Jurkat, Clone E6-1 (cell line): Measurements from ENCODE around the gene ALOX15B. TPM values are rescaled to one million over a fixed set of nuclear protein-coding genes. Genes with fewer than 3 reads are reported as not detected.

Experiments used
- DNase-seq: peaks from one replicate; pipeline ENCODE4 v3.0.0-alpha.2; 2011; ENCODE audit warnings: low read depth, low spot score
- H3K4me3 ChIP-seq: 2 replicates; pipeline ENCODE4 v1.5.1; 2011; ENCODE audit warnings: mild to moderate bottlenecking, low read length, control low read depth, moderate library complexity
- polyA plus RNA-seq: library from polyadenylated mRNA; unstranded; fragments of >200 nt; gene quantifications from one replicate; pipeline ENCODE4 v1.2.1, GENCODE V29; 2012; ENCODE audit warnings: missing spikeins; ENCODE audit not compliant: insufficient read length, insufficient read depth

The ALOX15B gene, protein sequence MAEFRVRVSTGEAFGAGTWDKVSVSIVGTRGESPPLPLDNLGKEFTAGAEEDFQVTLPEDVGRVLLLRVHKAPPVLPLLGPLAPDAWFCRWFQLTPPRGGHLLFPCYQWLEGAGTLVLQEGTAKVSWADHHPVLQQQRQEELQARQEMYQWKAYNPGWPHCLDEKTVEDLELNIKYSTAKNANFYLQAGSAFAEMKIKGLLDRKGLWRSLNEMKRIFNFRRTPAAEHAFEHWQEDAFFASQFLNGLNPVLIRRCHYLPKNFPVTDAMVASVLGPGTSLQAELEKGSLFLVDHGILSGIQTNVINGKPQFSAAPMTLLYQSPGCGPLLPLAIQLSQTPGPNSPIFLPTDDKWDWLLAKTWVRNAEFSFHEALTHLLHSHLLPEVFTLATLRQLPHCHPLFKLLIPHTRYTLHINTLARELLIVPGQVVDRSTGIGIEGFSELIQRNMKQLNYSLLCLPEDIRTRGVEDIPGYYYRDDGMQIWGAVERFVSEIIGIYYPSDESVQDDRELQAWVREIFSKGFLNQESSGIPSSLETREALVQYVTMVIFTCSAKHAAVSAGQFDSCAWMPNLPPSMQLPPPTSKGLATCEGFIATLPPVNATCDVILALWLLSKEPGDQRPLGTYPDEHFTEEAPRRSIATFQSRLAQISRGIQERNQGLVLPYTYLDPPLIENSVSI
- not detected for polyA plus RNA-seq

DNA sequence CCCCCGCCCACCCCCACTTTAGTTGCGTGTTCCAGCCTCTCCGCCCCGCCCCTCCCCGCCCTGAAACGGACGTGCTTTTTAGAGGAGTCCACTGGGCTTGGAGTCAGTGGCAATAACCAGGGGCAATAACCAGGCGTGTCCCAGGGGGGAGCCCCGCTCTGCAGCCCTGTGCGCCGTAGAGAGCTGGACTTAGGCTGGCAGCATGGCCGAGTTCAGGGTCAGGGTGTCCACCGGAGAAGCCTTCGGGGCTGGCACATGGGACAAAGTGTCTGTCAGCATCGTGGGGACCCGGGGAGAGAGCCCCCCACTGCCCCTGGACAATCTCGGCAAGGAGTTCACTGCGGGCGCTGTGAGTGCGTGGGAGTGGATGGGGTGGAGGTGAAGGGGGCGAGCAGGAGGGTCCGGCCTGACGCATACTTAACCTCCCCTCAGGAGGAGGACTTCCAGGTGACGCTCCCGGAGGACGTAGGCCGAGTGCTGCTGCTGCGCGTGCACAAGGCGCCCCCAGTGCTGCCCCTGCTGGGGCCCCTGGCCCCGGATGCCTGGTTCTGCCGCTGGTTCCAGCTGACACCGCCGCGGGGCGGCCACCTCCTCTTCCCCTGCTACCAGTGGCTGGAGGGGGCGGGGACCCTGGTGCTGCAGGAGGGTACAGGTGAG is at the start of gene ALOX15B:
Gene ALOX15B (plus strand): TSS at position 106 of the 657 bp plus-strand sequence. CDS start 97 bp downstream, at position 203.
- H3K4me3 ChIP-seq: no peak within 1 kb of the TSS

DNA sequence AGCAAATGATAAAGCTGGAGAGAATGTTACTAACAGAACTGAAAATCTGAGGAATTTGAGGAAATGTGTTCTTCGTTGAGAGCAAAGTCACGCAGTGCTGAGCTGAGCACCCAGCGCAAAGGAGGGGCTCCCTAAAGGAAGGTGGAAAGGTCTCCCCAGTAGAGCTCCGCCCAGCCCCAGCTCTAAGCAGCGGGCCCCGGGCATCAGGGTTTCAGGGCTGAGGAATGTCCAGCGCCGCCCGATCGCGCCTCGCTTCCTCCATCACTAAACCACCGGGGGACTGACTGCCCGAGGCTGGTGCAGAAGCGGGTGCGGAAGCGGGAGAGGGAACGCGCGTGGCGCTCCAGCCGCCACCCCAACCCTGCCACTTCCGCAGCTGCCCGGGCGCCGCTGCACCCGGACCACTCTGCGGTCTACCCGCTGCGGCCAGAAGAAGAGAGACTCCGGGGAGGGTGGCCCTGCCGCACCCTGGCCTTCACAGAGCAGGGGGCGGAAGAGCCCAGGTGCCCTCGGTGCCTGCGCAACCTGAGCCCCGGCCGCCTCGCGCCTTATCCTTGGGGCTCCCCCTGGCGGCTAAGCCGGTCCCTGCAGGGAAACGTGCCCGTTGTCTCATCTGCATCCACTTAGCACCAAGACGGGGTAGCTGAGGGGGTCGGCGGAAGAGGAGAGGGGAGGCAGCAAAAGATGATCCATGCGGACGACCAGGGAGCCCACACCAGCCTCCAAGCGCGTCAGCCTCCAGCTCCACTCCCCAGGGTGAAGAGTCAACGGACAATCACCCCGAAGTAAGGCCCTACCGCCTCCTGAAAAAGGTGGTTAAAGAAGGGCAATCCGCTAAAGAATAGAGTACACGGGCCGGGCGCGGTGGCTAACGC is 48.8 kb upstream of the ALOX15B start:
- DNase-seq: peak; percentile 78
- H3K4me3 ChIP-seq: peak overlapping the region; percentile 54

More for the DNA sequence above, at the start of gene ALOX15B:
- no peak for DNase-seq

DNA sequence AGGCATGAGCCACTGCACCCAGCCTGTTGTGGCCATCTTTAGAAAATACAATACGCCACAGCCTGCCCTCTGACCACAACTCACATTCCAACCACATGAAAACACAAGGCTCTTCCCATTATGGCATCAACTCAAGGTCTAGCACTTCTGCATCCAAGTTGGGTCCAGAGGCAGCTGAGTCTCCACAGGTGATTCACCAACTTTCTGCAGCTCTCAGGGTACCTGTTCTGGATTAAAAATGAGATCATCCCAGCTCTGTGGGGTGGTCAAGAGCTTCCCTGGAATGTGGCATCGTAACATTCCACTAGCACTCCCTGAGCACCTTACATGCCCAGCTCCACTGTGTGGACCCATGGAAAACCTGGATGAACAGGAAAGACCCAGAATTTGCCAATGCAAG is 46.3 kb upstream of the ALOX15B start:
- no peak for DNase-seq
- H3K4me3 ChIP-seq: no peak overlapping the region

DNA sequence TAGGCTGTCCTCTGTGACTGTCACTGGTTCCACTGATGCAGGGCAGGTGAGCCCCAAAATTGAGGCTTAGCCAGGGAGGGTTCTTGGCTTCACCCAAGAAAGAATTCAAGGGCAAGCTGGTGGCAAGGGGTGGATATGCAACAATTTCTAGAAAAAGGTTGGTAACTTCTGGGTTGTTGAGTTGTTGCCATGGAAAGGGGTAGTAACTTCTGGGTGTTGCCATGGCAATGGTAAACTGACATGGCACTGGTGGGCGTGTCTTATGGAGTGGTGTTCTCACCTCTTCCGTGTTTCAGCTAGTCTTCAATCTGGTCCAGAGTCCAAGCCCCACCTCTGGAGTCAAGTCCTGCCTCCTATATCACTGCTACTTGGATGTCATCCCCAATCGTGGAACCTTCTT is 45.9 kb upstream of the ALOX15B start:
- peak; percentile 23 for DNase-seq
- no peak overlapping the region for H3K4me3 ChIP-seq

DNA sequence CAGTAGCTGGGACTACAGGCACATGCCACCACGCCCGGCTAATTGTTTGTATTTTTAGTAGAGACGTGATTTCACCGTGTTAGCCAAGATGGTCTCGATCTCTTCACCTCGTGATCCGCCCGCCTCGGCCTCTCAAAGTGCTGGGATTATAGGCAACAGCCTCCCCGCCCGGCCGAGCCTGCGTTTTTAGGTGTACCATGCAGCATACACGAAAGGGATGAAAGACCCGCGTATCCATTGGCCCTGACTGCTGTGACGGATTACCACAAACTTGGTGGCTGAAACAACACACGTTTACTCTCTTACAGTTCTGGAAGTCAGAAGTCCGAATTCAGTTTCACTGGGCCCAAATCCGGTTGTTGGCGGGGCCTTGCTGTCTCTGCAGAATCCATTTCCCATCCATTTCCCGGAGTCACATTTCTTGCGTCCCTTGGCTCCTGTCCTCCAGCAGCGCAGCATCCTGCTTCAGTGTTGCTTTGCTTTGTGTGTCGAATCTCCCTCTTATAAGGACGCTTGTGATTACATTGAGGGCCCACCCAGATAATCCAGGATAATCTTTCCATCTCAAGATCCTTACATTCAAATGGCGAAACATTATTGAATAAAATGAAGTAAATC is 44.8 kb upstream of the ALOX15B start:
- H3K4me3 ChIP-seq: no peak overlapping the region
- DNase-seq: no peak

DNA sequence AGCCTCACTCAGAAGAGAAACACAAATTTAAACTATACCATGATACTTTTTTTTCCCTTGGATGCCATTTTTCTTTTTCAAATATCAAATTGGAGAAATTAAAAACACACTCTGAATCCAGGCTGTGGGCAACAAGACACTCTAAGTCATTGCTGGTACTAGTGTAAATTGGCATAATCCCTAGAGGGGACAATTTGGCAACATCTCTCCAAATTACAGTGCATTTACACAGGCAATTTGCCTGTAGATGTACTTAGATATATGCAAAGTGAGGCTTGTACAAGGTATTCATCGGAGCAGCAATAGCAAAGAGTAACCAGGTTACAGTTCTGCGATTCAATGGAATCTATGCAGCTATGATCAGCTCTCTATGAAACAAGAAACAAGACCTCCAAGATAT is 43.1 kb upstream of the ALOX15B start:
- DNase-seq: no peak

DNA sequence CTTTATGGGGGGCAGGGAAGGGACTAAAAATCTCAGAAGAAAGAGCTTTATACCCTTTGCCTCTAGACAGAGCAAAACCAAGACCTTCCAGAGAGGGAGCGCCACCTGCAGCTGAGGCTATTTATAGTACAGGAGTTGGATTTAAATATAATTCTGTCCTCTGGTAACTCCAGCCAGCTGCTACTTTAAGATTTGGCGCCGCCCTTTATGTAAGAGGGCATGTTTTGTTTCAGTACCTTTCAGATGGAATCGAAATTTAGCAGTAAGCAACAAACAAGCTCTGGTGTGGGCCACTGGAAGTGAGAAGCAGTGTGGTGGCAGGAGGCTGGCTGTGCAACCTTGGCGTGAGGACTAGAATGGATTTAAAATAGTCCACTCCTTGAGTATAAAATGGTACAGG is 41.7 kb upstream of the ALOX15B start:
- DNase-seq: peak; percentile 46

More for the DNA sequence above, 43.1 kb upstream of the ALOX15B start:
- no peak overlapping the region for H3K4me3 ChIP-seq

DNA sequence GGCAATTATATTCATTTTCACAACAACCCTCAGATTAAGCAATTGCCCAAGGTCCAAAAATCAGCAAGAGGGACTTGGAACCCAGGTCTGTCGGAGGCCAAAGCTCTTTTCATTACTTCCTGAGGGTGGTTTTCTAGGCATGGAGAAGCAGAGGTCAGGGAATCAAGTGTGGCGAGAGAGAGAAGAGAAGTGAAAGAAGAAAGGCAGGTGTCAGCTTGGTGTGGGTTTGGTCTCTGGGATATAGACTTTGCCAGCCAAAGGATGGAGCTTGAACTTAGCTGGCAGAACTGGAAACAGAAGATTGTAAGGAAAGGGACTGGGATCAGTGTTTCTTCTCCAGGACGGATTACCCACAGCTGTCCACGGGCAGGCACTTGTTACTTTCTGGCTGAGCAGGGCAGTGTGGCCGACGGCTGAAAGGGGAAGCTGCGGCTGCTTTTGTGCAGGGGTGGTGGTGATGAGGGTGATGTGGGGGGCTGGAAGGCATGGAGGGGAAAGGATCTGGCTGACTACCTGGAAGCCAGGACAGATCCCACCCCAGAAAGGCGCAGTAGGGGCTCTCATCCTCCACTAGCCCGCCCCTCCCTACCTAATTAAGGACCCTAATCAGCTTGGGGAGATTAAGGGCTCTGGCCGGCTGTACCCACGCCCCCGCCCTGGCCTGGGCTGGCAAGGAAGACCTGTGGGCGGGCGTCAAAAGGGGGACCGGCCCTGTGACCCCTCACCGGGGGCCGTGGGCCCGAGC is 36.7 kb upstream of the ALOX15B start, which contains the start of gene GUCY2D:
Gene GUCY2D (plus strand): TSS at position 640 of the 745 bp plus-strand sequence. CDS start 433 bp downstream, outside the sequence.
- no peak for DNase-seq

More for the DNA sequence above, 41.7 kb upstream of the ALOX15B start:
- no peak overlapping the region for H3K4me3 ChIP-seq

DNA sequence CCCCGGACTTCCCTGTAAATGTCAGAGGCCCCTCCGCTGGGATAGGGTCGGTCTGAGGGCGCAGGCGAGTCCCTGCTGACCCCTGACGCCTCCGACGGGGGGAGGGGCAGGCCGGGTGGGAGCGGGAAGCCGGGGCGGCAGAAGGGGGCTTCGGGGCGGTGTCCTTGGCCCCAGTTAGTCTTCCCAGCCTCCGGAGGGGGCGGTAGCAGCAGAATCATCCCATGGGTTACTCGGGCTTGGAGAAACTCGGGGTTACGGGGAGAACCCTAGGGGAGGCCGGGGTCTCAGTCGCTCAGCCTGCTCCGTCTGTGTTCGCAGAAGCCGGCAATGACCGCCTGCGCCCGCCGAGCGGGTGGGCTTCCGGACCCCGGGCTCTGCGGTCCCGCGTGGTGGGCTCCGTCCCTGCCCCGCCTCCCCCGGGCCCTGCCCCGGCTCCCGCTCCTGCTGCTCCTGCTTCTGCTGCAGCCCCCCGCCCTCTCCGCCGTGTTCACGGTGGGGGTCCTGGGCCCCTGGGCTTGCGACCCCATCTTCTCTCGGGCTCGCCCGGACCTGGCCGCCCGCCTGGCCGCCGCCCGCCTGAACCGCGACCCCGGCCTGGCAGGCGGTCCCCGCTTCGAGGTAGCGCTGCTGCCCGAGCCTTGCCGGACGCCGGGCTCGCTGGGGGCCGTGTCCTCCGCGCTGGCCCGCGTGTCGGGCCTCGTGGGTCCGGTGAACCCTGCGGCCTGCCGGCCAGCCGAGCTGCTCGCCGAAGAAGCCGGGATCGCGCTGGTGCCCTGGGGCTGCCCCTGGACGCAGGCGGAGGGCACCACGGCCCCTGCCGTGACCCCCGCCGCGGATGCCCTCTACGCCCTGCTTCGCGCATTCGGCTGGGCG is 35.9 kb upstream of the ALOX15B start:
- DNase-seq: no peak
- H3K4me3 ChIP-seq: no peak overlapping the region

More for the DNA sequence above, 36.7 kb upstream of the ALOX15B start, which contains the start of gene GUCY2D:
- H3K4me3 ChIP-seq: no peak within 1 kb of the TSS

DNA sequence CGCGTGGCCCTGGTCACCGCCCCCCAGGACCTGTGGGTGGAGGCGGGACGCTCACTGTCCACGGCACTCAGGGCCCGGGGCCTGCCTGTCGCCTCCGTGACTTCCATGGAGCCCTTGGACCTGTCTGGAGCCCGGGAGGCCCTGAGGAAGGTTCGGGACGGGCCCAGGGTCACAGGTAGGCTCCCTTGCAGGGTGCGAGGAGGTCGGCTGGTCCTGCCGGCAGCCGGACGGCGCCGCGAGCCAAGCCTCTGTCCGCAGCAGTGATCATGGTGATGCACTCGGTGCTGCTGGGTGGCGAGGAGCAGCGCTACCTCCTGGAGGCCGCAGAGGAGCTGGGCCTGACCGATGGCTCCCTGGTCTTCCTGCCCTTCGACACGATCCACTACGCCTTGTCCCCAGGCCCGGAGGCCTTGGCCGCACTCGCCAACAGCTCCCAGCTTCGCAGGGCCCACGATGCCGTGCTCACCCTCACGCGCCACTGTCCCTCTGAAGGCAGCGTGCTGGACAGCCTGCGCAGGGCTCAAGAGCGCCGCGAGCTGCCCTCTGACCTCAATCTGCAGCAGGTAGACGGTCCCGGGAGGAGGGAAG is 35.2 kb upstream of the ALOX15B start:
- H3K4me3 ChIP-seq: no peak overlapping the region
- DNase-seq: no peak

DNA sequence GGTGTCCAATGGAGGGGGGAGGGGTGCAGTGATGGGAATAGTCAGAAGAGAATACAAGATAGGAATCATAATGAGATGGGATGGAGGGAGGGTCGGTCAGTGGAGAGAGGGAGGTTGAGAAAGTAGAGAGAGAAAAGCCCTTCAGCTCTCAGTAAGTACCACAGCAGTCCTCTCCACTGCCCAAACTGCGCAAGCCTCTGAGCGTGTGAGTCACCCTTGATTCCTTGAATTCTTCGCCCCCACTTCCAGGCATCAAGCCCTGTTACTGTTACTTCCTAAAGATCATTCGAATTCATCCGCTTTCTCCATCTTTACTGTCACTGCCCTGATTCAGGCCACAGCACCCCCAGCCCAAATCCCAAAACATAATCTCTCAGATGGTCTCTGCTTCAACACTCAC is 34.0 kb upstream of the ALOX15B start:
- no peak overlapping the region for H3K4me3 ChIP-seq
- DNase-seq: no peak

DNA sequence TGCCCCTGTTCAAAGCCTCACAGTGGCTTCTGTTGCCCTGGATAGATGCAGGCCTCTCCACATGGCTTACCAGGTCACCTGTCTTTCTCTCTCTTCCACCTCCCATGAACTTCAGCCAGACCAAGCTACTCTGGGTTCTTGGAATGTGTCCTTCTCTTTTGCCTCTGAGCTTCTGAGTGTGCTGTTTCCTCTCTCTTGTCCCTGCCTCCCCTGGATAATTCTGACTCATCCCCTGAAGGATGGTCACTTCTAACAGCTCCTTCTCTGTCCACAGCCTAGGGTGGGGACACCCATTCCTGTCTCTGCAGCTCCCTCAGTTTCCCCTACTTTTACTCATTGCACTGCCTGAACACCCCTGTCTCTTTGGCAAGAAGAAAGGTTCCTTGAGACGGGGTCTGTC is 33.5 kb upstream of the ALOX15B start:
- DNase-seq: no peak
- H3K4me3 ChIP-seq: no peak overlapping the region

DNA sequence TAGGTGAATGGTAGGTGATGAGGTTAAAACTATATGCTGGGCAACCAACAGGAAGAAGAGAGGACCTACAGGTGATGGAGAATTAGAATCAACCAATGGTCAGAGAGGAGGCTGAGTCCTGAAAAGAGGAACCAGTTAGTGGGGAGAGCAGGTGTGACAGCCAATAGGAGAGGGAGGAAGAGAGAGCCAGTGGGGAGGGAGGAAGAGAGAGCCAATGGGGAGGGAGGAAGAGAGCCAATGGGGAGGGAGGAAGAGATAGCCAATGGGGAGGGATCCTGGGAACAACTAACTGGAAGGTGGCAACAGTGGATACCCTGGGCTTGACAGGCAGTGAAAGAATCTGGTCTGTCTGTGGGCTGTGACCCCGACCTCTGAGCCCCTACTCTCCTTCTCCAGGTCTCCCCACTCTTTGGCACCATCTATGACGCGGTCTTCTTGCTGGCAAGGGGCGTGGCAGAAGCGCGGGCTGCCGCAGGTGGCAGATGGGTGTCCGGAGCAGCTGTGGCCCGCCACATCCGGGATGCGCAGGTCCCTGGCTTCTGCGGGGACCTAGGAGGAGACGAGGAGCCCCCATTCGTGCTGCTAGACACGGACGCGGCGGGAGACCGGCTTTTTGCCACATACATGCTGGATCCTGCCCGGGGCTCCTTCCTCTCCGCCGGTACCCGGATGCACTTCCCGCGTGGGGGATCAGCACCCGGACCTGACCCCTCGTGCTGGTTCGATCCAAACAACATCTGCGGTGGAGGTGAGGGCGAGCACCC is 32.7 kb upstream of the ALOX15B start:
- H3K4me3 ChIP-seq: peak overlapping the region; percentile 54
- peak; percentile 81 for DNase-seq

DNA sequence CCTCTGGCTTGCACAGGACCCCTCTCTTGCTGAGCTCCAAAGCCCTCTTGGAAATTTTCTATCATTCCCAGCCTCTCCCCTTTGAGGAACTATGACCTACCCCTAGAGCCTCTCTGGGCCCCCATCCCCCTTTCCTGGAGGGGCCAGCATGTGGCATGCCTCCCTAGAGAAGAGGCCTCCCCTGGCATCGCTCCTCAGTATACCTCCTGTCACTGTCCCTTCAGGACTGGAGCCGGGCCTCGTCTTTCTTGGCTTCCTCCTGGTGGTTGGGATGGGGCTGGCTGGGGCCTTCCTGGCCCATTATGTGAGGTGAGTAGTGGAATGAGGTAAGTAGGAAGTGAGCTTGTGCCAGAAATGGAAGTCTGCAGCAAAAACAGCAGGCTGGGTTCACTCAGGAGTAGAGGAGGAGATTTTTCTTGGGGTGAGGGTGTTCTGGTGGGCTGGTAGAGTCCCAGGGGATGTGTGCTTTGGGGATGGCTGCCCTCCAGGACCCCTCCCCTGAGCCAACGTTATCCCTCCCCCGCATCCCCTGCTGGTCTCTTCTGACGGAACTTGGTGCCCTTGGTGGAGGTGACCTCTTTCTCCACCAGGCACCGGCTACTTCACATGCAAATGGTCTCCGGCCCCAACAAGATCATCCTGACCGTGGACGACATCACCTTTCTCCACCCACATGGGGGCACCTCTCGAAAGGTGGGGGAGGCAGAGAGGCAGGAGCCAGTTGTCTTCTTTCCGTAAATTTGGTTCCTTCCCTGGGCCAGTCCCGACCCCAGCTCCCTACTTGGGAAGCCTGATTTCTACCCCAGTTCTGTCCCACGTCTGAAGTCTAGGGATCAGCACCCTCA is 31.8 kb upstream of the ALOX15B start:
- H3K4me3 ChIP-seq: peak overlapping the region; percentile 54
- DNase-seq: no peak

DNA sequence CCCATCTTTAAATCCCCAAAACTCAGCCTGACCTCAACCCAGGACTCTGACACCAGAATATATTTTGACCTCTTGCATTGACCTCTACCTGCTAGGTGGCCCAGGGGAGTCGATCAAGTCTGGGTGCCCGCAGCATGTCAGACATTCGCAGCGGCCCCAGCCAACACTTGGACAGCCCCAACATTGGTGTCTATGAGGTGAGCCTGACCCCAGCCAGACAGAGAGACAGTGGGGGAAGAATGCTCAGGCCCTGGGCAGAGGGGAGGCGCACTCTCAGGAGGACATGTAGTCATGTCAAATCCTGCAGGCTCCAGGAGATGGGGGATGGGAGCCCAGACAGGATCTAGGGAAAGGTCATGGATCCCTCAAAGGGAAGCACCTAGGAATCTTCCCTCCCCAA is 31.0 kb upstream of the ALOX15B start:
- DNase-seq: no peak
- H3K4me3 ChIP-seq: no peak overlapping the region
